Activated T-cell treated with anti-CD3 and anti-CD28 coated beads, Interleukin-2, amount 50 U/mL, for 48 hours (primary cell): ENCODE measurements around the gene RWDD3.
A peak's percentile ranks its signal among the peaks of the same experiment; 100 is the strongest.

Experiments used
- DNase-seq, 2 experiments: peaks; one replicate each; pipeline ENCODE4 v3.0.0-alpha.2; 2020

RWDD3 gene, protein sequence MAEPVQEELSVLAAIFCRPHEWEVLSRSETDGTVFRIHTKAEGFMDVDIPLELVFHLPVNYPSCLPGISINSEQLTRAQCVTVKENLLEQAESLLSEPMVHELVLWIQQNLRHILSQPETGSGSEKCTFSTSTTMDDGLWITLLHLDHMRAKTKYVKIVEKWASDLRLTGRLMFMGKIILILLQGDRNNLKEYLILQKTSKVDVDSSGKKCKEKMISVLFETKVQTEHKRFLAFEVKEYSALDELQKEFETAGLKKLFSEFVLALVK

DNA sequence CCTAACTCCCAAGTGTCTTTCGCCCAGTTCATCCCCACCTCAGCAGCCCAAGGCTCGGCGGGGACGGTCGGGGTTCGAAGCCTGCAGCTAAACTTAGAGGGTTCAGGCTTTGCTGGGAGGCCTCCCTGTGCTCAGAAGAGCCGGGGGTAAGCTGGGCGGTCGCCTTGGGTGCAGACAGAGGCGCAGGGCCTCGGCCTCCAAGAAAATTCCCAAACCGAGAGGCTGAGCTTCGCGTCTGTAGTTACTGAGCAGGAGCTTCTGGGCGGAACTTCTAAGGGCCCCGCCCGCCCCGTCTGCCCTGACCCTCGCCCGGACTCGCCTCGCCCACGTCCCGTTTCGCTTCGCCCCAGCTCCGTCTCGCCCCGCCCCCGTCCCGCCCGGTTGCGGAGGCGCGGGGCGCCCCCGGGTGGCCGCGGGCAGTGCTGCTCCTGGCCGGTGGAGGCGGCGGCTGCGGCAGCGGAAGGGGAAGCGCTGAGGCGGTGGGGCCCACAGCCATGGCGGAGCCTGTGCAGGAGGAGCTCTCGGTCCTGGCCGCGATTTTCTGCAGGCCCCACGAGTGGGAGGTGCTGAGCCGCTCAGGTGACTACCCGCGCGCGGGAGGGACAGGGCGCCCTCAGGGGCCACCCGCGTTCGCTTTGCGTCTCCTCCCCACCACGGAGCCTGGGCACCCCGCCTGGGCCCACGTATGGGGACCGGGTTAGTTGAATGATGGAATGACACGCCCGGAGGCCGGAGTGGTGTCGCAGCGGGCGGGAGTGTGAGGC is at the start of gene RWDD3:
Gene RWDD3, plus strand, starts transcription at position 474 of the 764 bp plus-strand sequence. Its CDS starts 21 bp downstream, at position 495.
- DNase-seq, result peak; percentile 95 to 97

DNA sequence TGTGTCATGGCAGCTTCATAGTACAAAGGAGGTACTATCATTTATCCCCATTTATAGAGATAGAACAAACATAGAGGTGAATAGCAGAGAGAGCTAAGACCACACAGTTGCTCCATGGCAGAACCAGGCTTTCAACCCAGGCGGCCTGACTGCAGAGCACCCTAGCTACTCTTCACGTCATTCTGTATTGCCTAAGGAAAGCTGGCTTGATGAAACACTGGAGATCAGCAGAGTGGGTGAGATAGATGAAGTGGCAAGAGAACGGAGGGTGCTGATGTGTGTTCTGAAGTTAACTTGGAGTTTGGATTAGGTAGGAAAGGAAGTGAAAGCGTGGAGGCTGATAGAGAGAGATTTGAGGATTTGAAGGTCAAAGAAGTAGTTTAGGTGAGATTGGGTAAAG is 47.9 kb upstream of the RWDD3 start:
- no peak for DNase-seq

DNA sequence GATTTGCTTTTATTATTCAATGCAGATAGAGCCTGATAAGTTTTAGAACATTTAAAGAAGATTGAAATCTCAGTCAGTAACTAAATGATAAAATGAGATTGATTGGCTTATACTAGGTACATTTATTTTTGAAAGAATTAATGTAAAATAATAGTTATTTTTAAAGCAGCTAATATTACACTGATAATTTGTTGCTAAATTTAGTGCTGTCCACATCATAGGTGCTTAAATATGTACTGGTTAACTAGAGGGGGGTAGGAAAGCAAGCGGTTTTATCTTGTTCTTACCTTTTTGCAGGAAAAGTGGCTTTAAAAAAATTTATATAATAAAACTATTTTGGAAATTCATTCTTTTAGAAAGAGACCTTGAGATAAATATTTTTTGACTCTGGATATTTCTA is 40.4 kb upstream of the RWDD3 start:
- no peak for DNase-seq

DNA sequence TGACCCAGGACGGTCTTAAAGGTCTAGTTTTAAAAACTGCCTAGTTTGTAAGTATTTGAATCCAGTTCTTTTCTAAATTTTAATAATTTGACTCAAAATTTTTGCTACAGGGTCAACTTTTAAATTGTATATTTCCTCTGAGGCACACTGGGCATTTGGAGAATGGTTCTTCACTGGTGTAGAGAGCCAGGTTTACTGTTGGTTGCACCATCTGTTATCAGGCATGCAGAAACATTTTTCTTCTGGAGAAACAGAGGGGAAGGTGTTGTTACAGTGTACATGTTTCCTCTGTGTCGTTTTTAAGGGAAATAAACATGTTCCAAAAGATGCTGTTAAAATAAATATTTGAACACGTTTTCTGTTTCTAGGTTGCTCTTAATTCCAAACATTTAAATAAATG is 39.0 kb upstream of the RWDD3 start:
- DNase-seq, result no peak

DNA sequence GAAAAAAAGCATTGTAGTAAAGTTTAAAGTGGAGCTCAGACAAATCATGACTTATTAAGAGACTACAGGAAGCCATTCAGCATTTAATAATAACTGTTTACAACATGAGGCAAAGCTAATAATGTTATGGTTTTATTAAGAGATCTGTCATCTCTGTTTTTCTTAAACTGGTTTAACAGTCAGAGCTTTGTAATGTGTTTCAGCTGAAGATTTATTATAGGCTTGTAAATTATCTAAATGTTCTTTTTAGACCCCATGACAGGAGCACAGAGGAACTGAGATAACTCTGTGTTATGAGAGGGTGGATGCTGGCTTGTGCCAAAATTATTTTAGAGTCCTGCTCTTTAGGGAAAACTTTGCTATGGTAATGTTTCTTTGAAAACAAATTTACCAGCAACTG is 38.0 kb upstream of the RWDD3 start:
- DNase-seq, result no peak

DNA sequence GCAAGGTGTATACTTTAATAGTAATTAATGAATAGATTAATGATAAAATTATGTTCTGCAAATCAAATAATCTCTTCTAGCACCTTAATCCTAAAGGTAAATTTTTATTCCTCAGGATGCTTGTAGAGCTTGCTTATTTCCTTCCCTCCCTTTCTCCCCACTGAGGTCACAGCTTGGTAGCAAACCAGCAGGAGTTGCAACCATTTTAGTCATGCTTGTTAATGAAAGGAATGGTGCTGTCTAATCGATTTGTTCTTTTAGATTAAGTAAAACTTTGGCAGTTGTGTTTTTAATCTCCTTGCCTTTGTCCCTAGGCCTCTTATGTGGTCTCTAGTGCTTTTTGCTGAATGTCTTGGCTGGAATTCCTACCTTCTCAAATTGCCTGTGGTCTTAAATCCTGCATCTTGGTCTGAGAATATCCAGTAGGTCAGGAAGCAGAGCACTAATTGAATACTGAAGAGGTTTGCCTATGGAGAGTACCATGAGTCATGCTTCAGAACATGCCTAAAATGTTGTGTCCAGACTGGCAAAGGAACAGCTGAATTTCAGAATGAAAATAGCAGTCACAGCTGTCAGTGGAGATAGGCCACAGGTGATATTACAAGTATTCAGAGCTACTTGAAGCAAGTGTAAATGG is 36.3 kb upstream of the RWDD3 start:
- no peak for DNase-seq

DNA sequence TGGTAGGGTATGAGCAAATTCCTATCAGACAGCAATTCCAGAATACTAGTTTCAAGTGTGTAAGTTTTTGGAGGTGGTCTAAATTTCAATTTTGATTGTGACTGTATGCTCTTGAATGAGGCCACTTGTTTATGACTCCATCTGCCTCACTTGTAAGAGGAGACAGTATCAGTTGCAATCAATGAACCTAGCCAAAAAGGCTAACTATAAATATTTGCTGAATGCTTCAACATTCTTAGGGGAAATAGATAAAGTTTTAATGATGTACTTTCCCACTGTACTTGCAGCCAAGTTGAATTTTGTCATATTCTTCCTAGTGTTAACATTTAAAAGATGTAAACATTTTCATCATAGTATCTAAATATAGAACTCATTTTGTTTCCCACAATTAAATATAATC is 32.1 kb upstream of the RWDD3 start:
- no peak for DNase-seq

DNA sequence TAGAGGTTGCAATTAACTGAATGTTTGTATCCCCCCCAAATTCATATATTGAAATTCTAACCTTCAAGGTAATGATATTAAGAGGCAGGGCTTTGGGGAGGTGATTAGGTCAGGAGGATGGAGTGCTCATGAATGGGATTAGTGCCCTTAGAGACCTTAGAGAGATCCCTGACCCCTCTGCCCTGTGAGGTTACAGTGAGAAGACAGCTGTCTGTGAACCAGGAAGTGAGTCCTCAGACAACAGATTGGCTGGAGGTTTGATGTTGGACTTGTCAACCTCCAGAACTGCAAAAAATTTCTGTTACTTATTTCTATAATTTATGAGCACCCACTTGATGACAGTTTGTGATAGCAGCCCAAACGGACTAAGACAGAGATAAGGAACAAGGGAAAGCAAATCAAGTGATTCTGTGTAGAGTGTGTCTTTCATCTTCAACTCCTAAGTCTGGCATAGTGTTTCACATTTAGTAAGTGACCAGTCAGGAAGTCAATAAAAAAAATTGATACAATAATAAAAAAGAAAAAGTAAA is 30.0 kb upstream of the RWDD3 start:
- no peak for DNase-seq

DNA sequence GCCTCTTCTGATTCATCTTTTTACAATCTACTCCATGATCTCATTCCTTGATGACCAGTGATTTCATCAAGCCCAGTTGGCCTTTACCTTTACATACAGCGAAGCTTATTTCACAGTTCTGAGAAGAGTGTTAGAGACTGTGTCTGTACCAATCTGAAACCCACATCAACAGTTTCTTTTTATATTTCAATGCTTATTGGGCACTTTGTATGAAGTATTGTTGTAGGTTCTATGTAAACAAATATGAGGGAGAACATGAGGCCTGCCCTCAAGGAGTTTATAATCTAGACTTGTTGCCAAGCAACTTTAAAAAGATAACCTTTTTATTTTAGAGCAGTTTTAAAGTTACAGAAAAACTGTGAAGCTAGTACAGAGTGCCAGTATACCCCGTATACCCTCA is 27.5 kb upstream of the RWDD3 start:
- DNase-seq, result no peak

DNA sequence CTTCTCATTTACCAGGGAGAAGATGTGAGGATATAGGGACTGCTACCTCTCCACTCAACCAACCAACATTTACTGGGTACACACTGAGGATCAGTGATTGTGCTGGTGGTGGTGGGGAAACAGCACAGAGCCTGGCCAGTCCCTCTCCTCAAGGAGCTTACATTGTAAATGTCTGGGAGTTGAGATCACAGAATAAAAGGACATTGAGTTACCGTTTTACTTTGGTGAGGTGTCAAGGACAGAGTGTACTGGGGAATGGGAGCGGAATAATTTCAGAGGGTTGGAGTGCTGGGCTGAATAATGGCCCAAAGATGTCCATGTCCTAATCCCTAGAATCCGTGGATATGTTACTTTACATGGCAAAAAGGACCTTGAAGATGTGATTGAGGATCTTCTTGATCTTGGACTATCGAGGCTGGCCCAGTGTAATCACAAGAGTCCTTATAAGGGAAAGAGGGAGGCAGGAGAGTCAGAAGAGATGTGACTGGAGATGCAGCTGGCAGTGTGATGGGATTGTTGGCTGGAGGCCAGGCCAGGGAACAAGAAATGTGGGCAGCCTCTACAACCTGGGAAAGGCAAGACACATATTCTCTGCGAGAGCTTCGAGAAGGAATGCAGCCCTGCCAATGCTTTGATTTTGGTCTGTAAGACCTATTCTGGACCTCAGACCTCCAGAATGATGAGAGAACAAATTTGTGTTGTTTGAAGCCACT is 26.6 kb upstream of the RWDD3 start:
- no peak for DNase-seq

DNA sequence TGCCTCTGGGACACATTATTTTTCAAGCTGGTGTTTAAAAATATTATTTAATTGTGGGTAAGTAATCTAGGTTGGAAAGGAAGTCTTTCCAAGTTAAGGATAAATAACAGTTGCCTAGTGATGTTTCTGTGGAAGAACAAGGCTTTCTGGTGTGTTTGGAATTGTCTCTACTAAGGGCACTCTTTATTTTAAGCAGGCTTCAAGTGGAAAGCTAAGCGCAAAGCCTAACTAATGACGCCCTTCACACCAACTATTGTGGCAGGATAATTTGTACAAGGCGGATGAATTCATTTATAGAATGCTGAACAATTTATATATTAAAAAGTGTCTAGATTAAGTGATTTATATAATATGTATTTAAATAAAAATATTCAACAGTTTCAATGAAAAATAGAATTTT is 25.1 kb upstream of the RWDD3 start:
- no peak for DNase-seq

DNA sequence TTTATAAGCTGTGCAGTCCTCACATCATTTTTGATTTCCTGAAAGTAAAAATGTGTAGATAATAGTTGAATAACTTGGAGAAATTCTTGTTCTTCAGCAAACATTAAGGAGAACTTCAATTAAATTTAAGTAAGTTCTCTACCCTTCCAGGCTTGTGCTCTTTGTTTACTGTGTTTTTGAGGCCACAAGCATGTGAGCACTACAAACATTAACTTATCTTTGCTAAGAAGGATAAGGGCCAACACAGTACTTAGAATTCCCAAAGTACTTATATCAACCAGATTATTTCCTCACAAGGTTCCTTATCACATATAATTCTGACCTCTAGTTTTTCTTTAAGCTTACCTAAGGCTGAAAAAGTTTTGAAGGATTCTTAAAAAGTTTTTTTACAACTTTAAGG is 24.7 kb upstream of the RWDD3 start:
- DNase-seq, result no peak

DNA sequence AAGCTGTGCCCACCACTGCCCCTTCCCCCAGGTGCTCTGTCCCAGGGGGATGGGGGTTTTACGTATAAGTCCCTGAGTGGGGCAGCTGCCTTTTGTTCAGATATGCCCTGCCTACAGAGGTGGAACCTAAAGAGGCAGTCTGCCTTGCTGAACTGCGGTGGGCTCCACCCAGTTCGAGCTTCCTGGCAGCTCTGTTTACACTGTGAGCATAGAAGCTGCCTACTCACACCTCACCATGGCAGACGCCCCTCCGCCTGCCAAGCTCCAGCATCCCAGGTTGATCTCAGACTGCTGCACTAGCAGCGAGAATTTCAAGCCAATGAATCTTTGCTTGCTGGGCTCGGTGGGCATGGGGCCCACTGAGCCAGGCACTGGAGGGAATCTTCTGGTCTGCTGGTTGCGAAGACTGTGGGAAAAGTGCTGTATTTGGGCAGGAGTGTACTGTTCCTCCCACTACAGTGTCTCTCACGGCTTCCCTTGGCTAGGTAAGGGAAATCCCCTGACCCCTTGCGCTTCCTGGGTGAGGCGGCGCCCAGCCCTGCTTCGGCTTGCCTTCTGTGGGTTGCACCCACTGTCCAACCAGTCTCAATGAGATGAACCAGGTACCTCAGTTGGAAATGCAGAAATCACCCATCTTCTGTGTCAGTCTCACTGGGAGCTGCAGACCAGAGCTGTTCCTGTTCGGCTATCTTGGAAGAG is 17.6 kb upstream of the RWDD3 start:
- no peak for DNase-seq

DNA sequence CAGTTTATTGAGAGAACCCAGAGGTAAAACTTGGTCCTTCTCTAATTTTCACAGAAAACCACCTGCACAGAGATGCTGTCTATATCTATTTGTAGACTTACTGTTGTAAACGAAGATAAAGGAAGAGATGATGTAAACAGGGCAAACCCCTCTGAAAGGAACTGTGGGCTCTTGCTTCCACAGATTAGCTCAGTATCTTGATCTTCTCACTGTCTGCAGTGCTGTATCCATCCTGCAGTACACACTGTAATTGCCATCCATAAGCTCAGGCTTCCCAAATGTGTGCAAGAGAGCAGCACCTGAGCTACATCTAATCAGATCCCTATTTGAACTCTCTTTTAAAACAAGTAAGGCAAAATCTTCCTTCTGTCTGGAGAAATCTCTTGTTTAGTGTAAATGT is 16.6 kb upstream of the RWDD3 start:
- DNase-seq, result no peak

DNA sequence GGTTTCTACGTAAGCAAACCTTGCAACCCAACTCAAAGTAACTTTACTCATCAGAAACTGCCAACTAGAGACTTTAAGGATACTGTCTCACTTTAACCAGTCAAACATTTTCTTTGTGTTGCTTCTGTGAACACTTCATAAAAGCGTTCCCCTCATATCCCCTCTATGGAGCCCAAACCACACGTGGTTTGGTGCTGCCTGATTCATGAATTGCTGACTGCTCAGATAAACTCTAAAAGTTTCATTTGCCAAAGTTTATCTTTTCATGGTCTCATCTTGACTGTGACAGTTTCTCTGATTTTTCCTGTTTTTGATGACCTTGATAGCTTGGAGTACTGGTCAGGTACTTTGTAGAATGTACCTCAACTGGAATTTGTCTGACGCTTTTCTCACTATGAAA is 14.6 kb upstream of the RWDD3 start:
- DNase-seq, result no peak

DNA sequence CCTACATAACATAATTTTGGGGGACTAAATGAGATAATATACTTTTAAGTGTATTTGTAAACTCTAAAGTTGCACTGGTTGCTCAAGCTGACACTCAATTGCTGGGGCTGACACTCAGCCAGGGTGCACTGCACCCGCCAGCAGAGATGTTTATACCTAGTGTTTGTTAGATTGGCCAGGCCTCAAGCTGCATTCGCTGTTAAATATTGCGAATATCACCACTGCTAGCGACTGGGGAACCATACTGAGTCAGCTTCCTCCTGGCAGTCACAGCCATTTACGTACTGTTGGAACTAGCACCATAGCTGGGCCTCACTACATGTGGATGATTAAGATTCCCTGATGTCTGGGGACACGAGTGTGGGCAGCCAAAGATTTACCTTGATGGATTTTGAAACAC is 12.7 kb upstream of the RWDD3 start:
- DNase-seq, result no peak

DNA sequence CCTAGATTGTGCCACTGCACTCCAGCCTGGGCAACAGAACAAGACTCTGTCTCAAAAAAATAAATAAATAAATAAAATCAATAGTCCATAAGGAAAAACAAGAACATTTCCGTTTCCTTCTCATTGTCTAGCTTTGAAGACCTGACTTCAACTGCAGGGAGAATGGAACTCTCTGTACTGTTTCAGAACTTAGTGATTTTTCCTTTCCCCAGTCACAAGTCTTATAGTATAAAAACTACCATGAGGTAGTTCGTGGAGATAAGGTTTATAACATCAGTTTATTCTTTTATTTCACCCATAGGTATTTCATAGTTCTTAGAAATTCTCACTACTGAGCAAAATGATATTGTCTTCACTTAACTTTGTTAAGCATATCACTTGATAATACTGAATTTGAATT is 11.4 kb upstream of the RWDD3 start:
- no peak for DNase-seq

DNA sequence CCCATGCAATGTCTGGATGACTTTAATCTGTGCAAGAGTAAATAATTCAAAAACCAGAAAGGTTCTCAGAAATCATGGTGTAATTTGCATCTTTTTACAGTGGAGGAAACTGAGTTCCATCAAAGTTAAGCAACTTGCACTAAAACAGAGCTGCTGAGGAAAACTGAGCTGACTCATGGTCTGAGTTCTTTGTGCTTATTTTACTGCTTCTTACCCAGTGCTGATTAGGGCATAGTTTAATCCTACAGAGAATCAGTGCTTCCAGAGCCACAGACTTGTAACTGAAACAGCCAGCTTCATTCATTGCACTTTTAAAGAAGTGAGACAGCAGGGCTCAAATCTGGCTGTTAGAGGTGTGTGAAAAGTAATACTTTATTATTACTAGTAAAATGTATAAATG is 10.9 kb upstream of the RWDD3 start:
- no peak for DNase-seq

DNA sequence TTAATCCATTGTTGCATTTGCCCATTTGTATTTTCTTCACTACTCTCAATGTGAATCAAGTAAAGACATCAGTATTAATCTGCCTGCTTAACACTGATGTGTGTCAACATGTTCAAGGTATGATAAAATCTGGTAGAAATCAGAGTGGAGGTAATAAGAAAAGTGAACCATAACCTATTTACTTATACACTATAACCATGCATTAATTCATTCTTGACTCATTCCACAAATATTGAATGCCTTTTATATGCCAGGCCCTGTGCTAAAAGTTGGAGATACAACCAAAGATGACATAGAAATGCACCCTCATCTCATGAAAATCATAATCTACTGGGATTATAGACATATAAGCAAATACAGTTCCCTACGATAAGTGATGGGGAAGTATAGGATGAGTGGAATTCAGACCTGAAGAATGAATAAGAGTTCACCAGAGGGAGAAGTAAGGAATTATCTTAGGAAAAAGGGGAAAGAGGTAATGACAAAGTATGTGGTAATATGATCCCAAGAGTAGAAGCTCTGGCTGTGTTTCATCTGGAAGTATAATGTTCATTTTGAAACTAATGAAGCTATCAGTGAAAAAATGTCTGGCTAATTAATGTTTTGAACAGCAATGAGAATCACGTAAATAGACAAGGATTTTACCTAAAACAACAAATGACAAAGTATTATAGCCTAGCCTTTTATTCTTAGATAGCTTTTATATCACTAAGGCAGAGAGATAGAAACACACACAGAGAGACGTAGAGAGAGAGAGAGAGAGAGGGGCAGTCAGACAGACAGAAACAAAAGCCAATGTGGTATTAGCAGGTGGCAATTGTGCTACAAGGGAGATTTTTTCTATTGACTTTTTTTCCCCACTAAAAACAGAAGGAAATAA is 7.0 kb upstream of the RWDD3 start:
- DNase-seq, result no peak

DNA sequence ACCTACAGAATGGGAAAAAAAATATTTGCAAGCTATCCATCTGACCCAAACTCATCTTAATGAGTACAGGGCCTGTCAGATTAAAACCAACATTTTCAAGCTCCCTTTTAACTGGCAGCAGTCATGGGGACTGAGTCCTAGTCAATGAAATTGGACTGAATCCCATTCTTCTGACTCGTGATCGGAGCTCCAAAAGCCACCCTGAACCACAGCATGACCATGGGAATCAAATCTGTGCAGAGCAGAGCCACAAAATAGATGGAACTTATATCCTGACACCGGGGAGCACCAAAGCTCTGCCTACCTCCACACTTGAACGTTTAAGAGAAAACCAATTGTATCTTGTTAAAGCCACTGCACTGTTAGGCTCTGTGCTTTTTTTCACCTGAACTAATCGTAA is 5.0 kb upstream of the RWDD3 start:
- DNase-seq, result no peak

DNA sequence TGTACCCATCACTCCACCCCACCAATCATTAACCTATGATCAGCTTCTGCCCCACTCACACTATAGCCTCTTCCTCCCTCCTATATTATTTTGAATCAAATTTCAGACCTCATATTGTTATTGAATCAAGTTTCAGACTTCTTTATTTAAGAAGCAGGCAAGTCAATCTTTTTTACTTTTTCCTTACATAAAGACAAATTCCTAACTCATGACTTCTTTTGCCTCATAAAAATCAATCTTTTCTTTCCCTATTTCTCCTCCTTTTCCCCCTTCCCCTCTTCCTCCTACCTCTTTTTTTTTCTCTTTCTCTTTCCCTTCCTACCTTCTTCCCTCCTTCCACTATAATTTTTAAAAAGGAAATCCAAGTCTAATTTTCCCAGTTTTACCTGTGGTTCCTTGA is 4.3 kb upstream of the RWDD3 start:
- DNase-seq, result no peak

DNA sequence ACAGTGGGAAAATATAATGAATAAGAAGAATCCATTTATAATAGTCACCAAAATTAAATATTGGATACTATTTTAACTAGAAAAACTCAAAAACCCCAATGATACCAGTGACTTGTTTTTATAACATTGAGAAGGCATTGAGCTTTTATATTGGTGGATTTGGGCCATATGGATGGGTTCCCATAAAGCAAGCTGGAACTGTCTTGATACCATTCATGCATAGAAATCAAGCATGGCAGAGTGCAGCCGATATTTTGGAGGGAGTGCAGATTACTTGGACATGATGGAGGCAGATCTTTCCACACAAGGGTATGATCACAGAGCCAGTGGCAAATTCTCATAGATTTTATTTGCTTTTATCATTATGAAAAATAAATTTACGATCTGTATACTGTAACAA is 3.8 kb upstream of the RWDD3 start:
- DNase-seq, result no peak
